HepG2 (cell line): ENCODE results near the gene MACROH2A1. TPM values are rescaled to one million over a fixed set of nuclear protein-coding genes. Genes with fewer than 3 reads are reported as not detected.

Source experiments
- ARID5B ChIP-seq: IDR thresholded peaks from 2 replicates; pipeline ENCODE4 v1.4.0; 2020; ENCODE audit warnings: mild to moderate bottlenecking, missing genetic modification reagents
- DPF2 ChIP-seq: sonication (generic); formaldehyde crosslinking; IDR thresholded peaks from 2 replicates; pipeline ENCODE4 v1.4.0; 2020; ENCODE audit warnings: mild to moderate bottlenecking, low read depth, missing genetic modification reagents, borderline replicate concordance
- ETV5 ChIP-seq: IDR thresholded peaks from 2 replicates; pipeline ENCODE4 v1.6.1; 2018; ENCODE audit warnings: missing biosample characterization, missing genetic modification reagents, inconsistent platforms, borderline replicate concordance
- FOXK2 ChIP-seq: fragments of 450-650 bp; IDR thresholded peaks from 2 replicates; pipeline ENCODE4 v1.6.1; 2016
- GFI1 ChIP-seq: sonication (generic); formaldehyde crosslinking; IDR thresholded peaks from 2 replicates; pipeline ENCODE4 v1.5.0; 2020; ENCODE audit warnings: missing genetic modification reagents, mild to moderate bottlenecking, borderline replicate concordance
- GMEB1 ChIP-seq: sonication (generic); formaldehyde crosslinking; IDR thresholded peaks from 2 replicates; pipeline ENCODE4 v1.5.1; 2020; ENCODE audit warnings: missing genetic modification reagents, mild to moderate bottlenecking, borderline replicate concordance
- HNRNPL ChIP-seq: fragments of 200-400 bp; formaldehyde crosslinking; IDR thresholded peaks from 2 replicates; pipeline ENCODE4 v1.6.1; 2017; ENCODE audit warnings: mild to moderate bottlenecking, low read depth, low read length
- HOMEZ ChIP-seq: IDR thresholded peaks from 2 replicates; pipeline ENCODE4 v1.6.1; 2016; ENCODE audit warnings: low read depth
- KDM5A ChIP-seq: fragments of 200-600 bp; sonication (generic); IDR thresholded peaks from 2 replicates; pipeline ENCODE4 v1.7.0; 2018; ENCODE audit warnings: antibody characterized with exemption, mild to moderate bottlenecking, low read length, borderline replicate concordance
- NFATC3 ChIP-seq: sonication (generic); formaldehyde crosslinking; IDR thresholded peaks from 2 replicates; pipeline ENCODE4 v1.5.1; 2020; ENCODE audit warnings: mild to moderate bottlenecking, missing genetic modification reagents
- RCOR2 ChIP-seq: IDR thresholded peaks from 2 replicates; pipeline ENCODE4 v1.6.1; 2016; ENCODE audit warnings: missing biosample characterization, missing genetic modification reagents
- SAP130 ChIP-seq: IDR thresholded peaks from 2 replicates; pipeline ENCODE4 v1.6.1; 2016; ENCODE audit warnings: low read depth
- SOX6 ChIP-seq, 2 experiments: fragments of 450-650 bp in 1 of 2; sonication (generic) in 1 of 2; formaldehyde crosslinking in 1 of 2; IDR thresholded peaks; 2 replicates each; pipeline versions ENCODE4 v1.4.0 to v1.6.1; 2017 to 2020; ENCODE audit warnings: antibody characterized with exemption in 1 of 2, mild to moderate bottlenecking in 1 of 2, missing genetic modification reagents in 1 of 2
- STAT6 ChIP-seq: sonication (generic); formaldehyde crosslinking; IDR thresholded peaks from 2 replicates; pipeline ENCODE4 v1.4.0; 2020; ENCODE audit warnings: missing genetic modification reagents, mild to moderate bottlenecking, borderline replicate concordance
- ZNF124 ChIP-seq: sonication (generic); formaldehyde crosslinking; IDR thresholded peaks from 2 replicates; pipeline ENCODE4 v1.4.0; 2020; ENCODE audit warnings: missing genetic modification reagents
- ZNF564 ChIP-seq: sonication (generic); formaldehyde crosslinking; IDR thresholded peaks from 2 replicates; pipeline ENCODE4 v1.8.1; 2023; ENCODE audit warnings: mild to moderate bottlenecking, missing genetic modification reagents
- ZNF710 ChIP-seq: sonication (generic); formaldehyde crosslinking; IDR thresholded peaks from 2 replicates; pipeline ENCODE4 v1.5.0; 2020; ENCODE audit warnings: mild to moderate bottlenecking, missing genetic modification reagents, borderline replicate concordance
- ZNF782 ChIP-seq: sonication (generic); formaldehyde crosslinking; IDR thresholded peaks from 2 replicates; pipeline ENCODE4 v1.4.0; 2020; ENCODE audit warnings: missing genetic modification reagents, mild to moderate bottlenecking, borderline replicate concordance
- polyA plus RNA-seq, 8 experiments: library from polyadenylated mRNA; depleted of rRNA in 3 of 8; stranded (reverse) in 7 of 8; unstranded in 1 of 8; fragments of >200 nt; fragmentation: Illumina TruSeq in 4 of 8; extraction: Trizol in 4 of 8; gene quantifications; 2 replicates each; pipeline versions ENCODE4 v1.2.1 to v1.2.3, GENCODE V29; 2011 to 2016; ENCODE audit warnings: low read depth in 4 of 8, missing spikeins in 1 of 8, mixed read lengths in 1 of 8; ENCODE audit not compliant: insufficient read depth in 1 of 8
- total RNA-seq, 5 experiments: library from RNA; depleted of rRNA; stranded (reverse); fragments of >200 nt; fragmentation: Illumina TruSeq; extraction: Trizol; gene quantifications; 2 replicates each; pipeline ENCODE4 v1.2.3, GENCODE V29; 2016; ENCODE audit warnings: low read depth in 1 of 5

Gene MACROH2A1
- total and polyA plus RNA-seq, 2 of the 13 experiments (the other 11 are each of a cell fraction or from before 2014, with no cell fraction given) = 69.1 to 158 TPM

- peak; percentile 62; the same call in 1 of the 2 replicates for TF ChIP-seq DPF2 (CRISPR knock-in tag)
- TF ChIP-seq KDM5A = no peak
- peak; percentile 60 for TF ChIP-seq SAP130 (CRISPR knock-in tag)
- TF ChIP-seq GMEB1 (CRISPR knock-in tag) = no peak
- no peak for TF ChIP-seq ZNF564 (CRISPR knock-in tag)
- TF ChIP-seq ARID5B (CRISPR knock-in tag) = peak; percentile 54
- TF ChIP-seq GFI1 (CRISPR knock-in tag) = no peak
- no peak for TF ChIP-seq SOX6 (IDR thresholded peaks at IDR 0.05)
- TF ChIP-seq SOX6 (CRISPR knock-in tag; IDR thresholded peaks at IDR 0.05) = peak; percentile 41; the same call in 1 of the 2 replicates
- no peak for TF ChIP-seq RCOR2 (CRISPR knock-in tag)
- TF ChIP-seq ETV5 (CRISPR knock-in tag) = peak; percentile 83; the same call in 1 of the 2 replicates
- TF ChIP-seq FOXK2 = no peak
- no peak for TF ChIP-seq ZNF124
- peak; percentile 94 for TF ChIP-seq HNRNPL
- no peak for TF ChIP-seq ZNF782
- TF ChIP-seq NFATC3 (CRISPR knock-in tag) = no peak
- TF ChIP-seq STAT6 (CRISPR knock-in tag) = no peak
- TF ChIP-seq ZNF710 (CRISPR knock-in tag) = no peak; the same call in 1 of the 2 replicates
- TF ChIP-seq HOMEZ (CRISPR knock-in tag) = no peak
These were observed 75.3 kb downstream of the MACROH2A1 start (continued) for GRCh38 chr5:135323701-135324132.
